Measurements from ENCODE around the gene MAP2K1. TPM values are rescaled to one million over a fixed set of nuclear protein-coding genes. Genes with fewer than 3 reads are reported as not detected.

The MAP2K1 gene
- total and polyA plus RNA-seq, 4 donors, result 14.3 to 30.2 (median 24.4) TPM

DNA sequence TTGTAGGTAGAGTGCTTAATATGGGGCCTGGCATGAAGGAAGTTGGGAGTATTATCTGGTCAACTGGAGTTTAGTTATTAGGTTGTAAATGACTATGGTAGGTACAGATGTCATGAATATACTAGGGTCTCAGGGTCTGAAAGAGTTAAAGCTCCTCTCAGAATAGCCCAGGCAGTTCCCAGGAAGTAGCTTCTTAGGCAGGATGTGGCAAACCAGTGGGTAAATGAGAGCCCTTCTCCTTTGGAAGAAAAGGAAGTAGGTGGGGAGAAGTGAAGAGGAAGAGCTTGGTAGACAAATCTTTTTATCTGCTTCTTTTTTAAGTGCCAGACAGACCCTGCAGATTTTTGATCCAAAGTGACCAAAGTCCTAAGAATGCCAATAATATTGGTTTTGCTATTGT, 24.5 kb downstream of the MAP2K1 start:
- Histone ChIP-seq H3K27ac (ENCODE audit: low read depth in 1 of 2, low read length in 2 of 2) (no peak overlapping the region), H3K4me1 (ENCODE audit: control insufficient read depth in 4 of 4, insufficient read depth in 4 of 4, low read length in 3 of 4) (peaks cover 0 to 10% (median 5%) of the 10 kb centered on the region in 4 donors)
- TF ChIP-seq HNF4G (IDR thresholded peaks at IDR 0.05), result no peak
- TF ChIP-seq RAD21 (IDR thresholded peaks at IDR 0.05), result no peak
- TF ChIP-seq, protein P1, sequence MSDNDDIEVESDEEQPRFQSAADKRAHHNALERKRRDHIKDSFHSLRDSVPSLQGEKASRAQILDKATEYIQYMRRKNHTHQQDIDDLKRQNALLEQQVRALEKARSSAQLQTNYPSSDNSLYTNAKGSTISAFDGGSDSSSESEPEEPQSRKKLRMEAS (IDR thresholded peaks at IDR 0.05), result peak; percentile 31

DNA sequence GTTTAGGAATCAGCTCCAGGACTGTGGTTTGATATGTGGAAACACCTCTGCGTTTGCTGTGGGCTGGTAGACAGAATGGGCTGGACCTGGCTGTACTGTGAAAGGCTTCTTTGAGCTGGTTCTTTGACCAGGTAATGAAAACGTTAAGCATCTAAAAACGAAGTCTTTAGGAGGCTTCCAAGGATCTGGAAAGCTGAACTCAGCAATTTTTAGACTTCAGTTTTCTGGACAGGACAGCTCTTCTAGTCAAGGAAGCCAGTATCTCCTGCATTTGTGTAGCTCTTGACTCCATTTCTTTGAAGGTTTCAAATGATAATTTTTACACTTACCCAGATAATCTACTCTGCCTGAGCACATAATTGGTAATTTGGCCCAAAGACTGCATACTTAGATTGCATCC, 25.5 kb downstream of the MAP2K1 start:
- DNase-seq (ENCODE audit: low spot score), result no peak
- Histone ChIP-seq H3K27ac (ENCODE audit: low read depth in 1 of 2, low read length in 2 of 2) (no peak overlapping the region), H3K9me3 (ENCODE audit: control insufficient read depth in 4 of 4, low read length in 3 of 4) (no peaks in the 10 kb centered on the region), H3K4me1 (ENCODE audit: control insufficient read depth in 4 of 4, insufficient read depth in 4 of 4, low read length in 3 of 4) (peaks cover 1 to 11% (median 6%) of the 10 kb centered on the region in 4 donors), H3K9ac (ENCODE audit: low read depth in 1 of 2, low read length in 2 of 2) (no peak overlapping the region), H3K27me3 (ENCODE audit: control insufficient read depth in 4 of 4, insufficient read depth in 4 of 4, low read length in 3 of 4) (no peaks in the 10 kb centered on the region), H3K4me3 (ENCODE audit: low read depth in 1 of 3, low read length in 3 of 3) (no peak overlapping the region), H3K36me3 (ENCODE audit: control insufficient read depth in 4 of 4, insufficient read depth in 3 of 4, low read depth in 1 of 4, low read length in 3 of 4) (no peaks in the 10 kb centered on the region)
- TF ChIP-seq SP1 (IDR thresholded peaks at IDR 0.05), result no peak
- WGBS, result 70% methylated on average over 3 of the region's 3 CpGs

More for the DNA sequence above, 24.5 kb downstream of the MAP2K1 start:
- no peak for DNase-seq (ENCODE audit: low spot score)
- H3K4me3 ChIP-seq (ENCODE audit: low read depth in 1 of 3, low read length in 3 of 3), result no peak overlapping the region
- H3K9ac ChIP-seq (ENCODE audit: low read depth in 1 of 2, low read length in 2 of 2), result no peak overlapping the region
- H3K36me3 ChIP-seq (ENCODE audit: control insufficient read depth in 4 of 4, insufficient read depth in 3 of 4, low read depth in 1 of 4, low read length in 3 of 4), result no peaks in the 10 kb centered on the region
- no peaks in the 10 kb centered on the region for H3K27me3 ChIP-seq (ENCODE audit: control insufficient read depth in 4 of 4, insufficient read depth in 4 of 4, low read length in 3 of 4)
- H3K9me3 ChIP-seq (ENCODE audit: control insufficient read depth in 4 of 4, low read length in 3 of 4), result no peaks in the 10 kb centered on the region

DNA sequence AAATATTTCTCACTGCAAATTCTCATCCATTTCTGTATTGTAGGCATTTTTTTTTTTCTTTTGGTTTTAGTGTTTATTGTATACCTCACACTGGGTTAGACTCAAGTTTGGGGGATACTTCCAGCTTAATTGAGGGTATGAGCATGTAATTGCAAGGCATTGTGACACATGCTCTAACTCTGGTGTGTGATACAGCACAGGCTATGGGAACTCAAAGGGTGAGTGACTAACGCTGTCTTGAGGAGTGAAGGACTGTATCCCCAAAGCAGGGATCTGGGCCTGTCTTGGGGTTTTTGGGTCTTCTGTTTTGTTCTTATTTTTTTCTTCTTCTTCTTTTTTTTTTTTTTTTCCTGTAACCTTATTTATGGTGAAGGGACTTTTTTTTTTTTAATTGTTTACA, 26.9 kb downstream of the MAP2K1 start:
- Histone ChIP-seq H3K27ac (ENCODE audit: low read depth in 1 of 2, low read length in 2 of 2) (no peak overlapping the region), H3K27me3 (ENCODE audit: control insufficient read depth in 4 of 4, insufficient read depth in 4 of 4, low read length in 3 of 4) (no peaks in the 10 kb centered on the region), H3K9me3 (ENCODE audit: control insufficient read depth in 4 of 4, low read length in 3 of 4) (no peaks in the 10 kb centered on the region), H3K4me3 (ENCODE audit: low read depth in 1 of 3, low read length in 3 of 3) (no peak overlapping the region), H3K4me1 (ENCODE audit: control insufficient read depth in 4 of 4, insufficient read depth in 4 of 4, low read length in 3 of 4) (peaks cover 7 to 18% (median 14%) of the 10 kb centered on the region in 4 donors), H3K36me3 (ENCODE audit: control insufficient read depth in 4 of 4, insufficient read depth in 3 of 4, low read depth in 1 of 4, low read length in 3 of 4) (no peaks in the 10 kb centered on the region), H3K9ac (ENCODE audit: low read depth in 1 of 2, low read length in 2 of 2) (no peak overlapping the region)
- 93% methylated on average over 1 of the region's 1 CpG for WGBS
- TF ChIP-seq, protein P1 (IDR thresholded peaks at IDR 0.05), result no peak
- TF ChIP-seq, protein P2, sequence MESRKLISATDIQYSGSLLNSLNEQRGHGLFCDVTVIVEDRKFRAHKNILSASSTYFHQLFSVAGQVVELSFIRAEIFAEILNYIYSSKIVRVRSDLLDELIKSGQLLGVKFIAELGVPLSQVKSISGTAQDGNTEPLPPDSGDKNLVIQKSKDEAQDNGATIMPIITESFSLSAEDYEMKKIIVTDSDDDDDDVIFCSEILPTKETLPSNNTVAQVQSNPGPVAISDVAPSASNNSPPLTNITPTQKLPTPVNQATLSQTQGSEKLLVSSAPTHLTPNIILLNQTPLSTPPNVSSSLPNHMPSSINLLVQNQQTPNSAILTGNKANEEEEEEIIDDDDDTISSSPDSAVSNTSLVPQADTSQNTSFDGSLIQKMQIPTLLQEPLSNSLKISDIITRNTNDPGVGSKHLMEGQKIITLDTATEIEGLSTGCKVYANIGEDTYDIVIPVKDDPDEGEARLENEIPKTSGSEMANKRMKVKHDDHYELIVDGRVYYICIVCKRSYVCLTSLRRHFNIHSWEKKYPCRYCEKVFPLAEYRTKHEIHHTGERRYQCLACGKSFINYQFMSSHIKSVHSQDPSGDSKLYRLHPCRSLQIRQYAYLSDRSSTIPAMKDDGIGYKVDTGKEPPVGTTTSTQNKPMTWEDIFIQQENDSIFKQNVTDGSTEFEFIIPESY (IDR thresholded peaks at IDR 0.05), result no peak
- TF ChIP-seq FOXA1 (IDR thresholded peaks at IDR 0.05) (no peak), EGR1 (IDR thresholded peaks at IDR 0.05; ENCODE audit: low read depth in 2 of 2) (no peak), GABPA (IDR thresholded peaks at IDR 0.05 in 1 of 2, conservative IDR thresholded peaks at IDR 0.05 in 1 of 2) (no peak), RAD21 (IDR thresholded peaks at IDR 0.05) (no peak), HNF4G (IDR thresholded peaks at IDR 0.05) (no peak), FOXA2 (IDR thresholded peaks at IDR 0.05) (no peak), RXRA (IDR thresholded peaks at IDR 0.05) (no peak)
- TF ChIP-seq, protein P3, sequence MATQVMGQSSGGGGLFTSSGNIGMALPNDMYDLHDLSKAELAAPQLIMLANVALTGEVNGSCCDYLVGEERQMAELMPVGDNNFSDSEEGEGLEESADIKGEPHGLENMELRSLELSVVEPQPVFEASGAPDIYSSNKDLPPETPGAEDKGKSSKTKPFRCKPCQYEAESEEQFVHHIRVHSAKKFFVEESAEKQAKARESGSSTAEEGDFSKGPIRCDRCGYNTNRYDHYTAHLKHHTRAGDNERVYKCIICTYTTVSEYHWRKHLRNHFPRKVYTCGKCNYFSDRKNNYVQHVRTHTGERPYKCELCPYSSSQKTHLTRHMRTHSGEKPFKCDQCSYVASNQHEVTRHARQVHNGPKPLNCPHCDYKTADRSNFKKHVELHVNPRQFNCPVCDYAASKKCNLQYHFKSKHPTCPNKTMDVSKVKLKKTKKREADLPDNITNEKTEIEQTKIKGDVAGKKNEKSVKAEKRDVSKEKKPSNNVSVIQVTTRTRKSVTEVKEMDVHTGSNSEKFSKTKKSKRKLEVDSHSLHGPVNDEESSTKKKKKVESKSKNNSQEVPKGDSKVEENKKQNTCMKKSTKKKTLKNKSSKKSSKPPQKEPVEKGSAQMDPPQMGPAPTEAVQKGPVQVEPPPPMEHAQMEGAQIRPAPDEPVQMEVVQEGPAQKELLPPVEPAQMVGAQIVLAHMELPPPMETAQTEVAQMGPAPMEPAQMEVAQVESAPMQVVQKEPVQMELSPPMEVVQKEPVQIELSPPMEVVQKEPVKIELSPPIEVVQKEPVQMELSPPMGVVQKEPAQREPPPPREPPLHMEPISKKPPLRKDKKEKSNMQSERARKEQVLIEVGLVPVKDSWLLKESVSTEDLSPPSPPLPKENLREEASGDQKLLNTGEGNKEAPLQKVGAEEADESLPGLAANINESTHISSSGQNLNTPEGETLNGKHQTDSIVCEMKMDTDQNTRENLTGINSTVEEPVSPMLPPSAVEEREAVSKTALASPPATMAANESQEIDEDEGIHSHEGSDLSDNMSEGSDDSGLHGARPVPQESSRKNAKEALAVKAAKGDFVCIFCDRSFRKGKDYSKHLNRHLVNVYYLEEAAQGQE (IDR thresholded peaks at IDR 0.05), result no peak
- TF ChIP-seq, protein P4, sequence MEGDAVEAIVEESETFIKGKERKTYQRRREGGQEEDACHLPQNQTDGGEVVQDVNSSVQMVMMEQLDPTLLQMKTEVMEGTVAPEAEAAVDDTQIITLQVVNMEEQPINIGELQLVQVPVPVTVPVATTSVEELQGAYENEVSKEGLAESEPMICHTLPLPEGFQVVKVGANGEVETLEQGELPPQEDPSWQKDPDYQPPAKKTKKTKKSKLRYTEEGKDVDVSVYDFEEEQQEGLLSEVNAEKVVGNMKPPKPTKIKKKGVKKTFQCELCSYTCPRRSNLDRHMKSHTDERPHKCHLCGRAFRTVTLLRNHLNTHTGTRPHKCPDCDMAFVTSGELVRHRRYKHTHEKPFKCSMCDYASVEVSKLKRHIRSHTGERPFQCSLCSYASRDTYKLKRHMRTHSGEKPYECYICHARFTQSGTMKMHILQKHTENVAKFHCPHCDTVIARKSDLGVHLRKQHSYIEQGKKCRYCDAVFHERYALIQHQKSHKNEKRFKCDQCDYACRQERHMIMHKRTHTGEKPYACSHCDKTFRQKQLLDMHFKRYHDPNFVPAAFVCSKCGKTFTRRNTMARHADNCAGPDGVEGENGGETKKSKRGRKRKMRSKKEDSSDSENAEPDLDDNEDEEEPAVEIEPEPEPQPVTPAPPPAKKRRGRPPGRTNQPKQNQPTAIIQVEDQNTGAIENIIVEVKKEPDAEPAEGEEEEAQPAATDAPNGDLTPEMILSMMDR (IDR thresholded peaks at IDR 0.05; ENCODE audit: low read depth, low read length, missing input control), result no peak
- DNase-seq (ENCODE audit: low spot score), result no peak

Measured in liver (tissue), 9 donors.